Astrocyte of the cerebellum (primary cell): Measurements from ENCODE around the gene ICAM3.

Experiments
- DNase-seq: peaks from one replicate; pipeline ENCODE4 v3.0.0-alpha.2; 2011; ENCODE audit warnings: low read depth
- H3K4me3 ChIP-seq: 2 replicates; pipeline ENCODE4 v1.5.1; 2011; ENCODE audit warnings: mild to moderate bottlenecking, low read depth, low read length, moderate library complexity
- CTCF ChIP-seq: IDR thresholded peaks from 2 replicates; pipeline ENCODE4 v1.5.1; 2012; ENCODE audit warnings: low read length, low read depth, moderate library complexity, mild to moderate bottlenecking; ENCODE audit errors: missing control alignments
- in situ Hi-C: cut with HindIII; loops from 2 replicates; pipeline ENCODE4 v1.10.0; 2017; ENCODE audit warnings: low sequenced_read_pairs

ICAM3 gene

GRCh38 chr19:10285393-10285792 lies 54.0 kb downstream of the ICAM3 start:
- no peak overlapping the region for H3K4me3 ChIP-seq
- in situ Hi-C loops = loop anchor here (10.0 kb wide), 1 partner anchor 119 kb away; the partner anchor contains the start of gene CDC37
- TF ChIP-seq CTCF = no peak
- no peak for DNase-seq

- in situ Hi-C loops = loop anchor here (10.0 kb wide), 1 partner anchor 120 kb away; the partner anchor contains the start of gene CDC37
- TF ChIP-seq CTCF = no peak
- no peak overlapping the region for H3K4me3 ChIP-seq
- DNase-seq = no peak
Measured at GRCh38 chr19:10284960-10285278, 54.5 kb downstream of the ICAM3 start.

DNA sequence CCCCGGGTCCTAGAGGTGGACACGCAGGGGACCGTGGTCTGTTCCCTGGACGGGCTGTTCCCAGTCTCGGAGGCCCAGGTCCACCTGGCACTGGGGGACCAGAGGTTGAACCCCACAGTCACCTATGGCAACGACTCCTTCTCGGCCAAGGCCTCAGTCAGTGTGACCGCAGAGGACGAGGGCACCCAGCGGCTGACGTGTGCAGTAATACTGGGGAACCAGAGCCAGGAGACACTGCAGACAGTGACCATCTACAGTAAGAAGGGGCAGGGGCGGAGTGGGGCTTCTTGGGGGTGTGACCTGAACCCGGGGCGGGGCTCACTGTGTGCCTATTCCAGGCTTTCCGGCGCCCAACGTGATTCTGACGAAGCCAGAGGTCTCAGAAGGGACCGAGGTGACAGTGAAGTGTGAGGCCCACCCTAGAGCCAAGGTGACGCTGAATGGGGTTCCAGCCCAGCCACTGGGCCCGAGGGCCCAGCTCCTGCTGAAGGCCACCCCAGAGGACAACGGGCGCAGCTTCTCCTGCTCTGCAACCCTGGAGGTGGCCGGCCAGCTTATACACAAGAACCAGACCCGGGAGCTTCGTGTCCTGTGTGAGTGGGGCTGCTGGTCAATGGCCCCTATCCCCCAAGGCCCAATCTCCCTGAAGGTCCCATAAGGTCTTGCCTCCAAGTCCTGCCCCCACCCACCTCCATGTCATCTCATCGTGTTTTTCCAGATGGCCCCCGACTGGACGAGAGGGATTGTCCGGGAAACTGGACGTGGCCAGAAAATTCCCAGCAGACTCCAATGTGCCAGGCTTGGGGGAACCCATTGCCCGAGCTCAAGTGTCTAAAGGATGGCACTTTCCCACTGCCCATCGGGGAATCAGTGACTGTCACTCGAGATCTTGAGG lies 55.1 kb downstream of the ICAM3 start:
- TF ChIP-seq CTCF = no peak
- in situ Hi-C loops = loop anchor here (10.0 kb wide), 1 partner anchor 120 kb away; the partner anchor contains the start of gene CDC37
- DNase-seq = no peak
- H3K4me3 ChIP-seq = no peak overlapping the region
